Naive thymus-derived CD4-positive, alpha-beta T cell (primary cell): ENCODE measurements around the gene DENND6B. TPM values are rescaled to one million over a fixed set of nuclear protein-coding genes. Genes with fewer than 3 reads are reported as not detected.

Experiments
- ATAC-seq: fragments of 150-1000 bp; cut with Tn5 transposase; 2 replicates; pipeline ENCODE4 v1.10.0; 2021; ENCODE audit warnings: mild to moderate bottlenecking, moderate library complexity
- CTCF ChIA-PET: fragments of 350-600 bp; sonication (Branson Sonifier 250); formaldehyde crosslinking; loops from one replicate; lab custom pipeline; 2021; ENCODE audit warnings: antibody characterized with exemption; lab: Charles Lee
- POLR2A ChIA-PET: fragments of 350-600 bp; sonication (Branson Sonifier 250); formaldehyde crosslinking; loops from one replicate; lab custom pipeline; 2021; ENCODE audit warnings: antibody characterized with exemption, inconsistent platforms; lab: Charles Lee
- DNase-seq, 9 donors: peaks; one replicate each; pipeline versions ENCODE4 v3.0.0 to v3.0.0-alpha.2; 2020 to 2022; ENCODE audit warnings: mixed read lengths in 1 of 9
- H3K27ac ChIP-seq: one replicate; pipeline ENCODE4 v1.7.0; 2013; ENCODE audit warnings: mild to moderate bottlenecking, low read depth, low read length, moderate library complexity
- H3K27me3 ChIP-seq, 2 donors: one replicate each; pipeline ENCODE4 v1.7.0; 2013; ENCODE audit warnings: low read length in 2 of 2, mild to moderate bottlenecking in 2 of 2, moderate library complexity in 2 of 2; ENCODE audit not compliant: control insufficient read depth in 2 of 2, insufficient read depth in 2 of 2
- H3K36me3 ChIP-seq, 3 experiments: 1 replicate in 2 of 3; 2 replicates in 1 of 3; pipeline ENCODE4 v1.7.0; 2013; ENCODE audit warnings: low read length in 3 of 3, mild to moderate bottlenecking in 3 of 3, moderate library complexity in 1 of 3; ENCODE audit not compliant: insufficient read depth in 3 of 3, control insufficient read depth in 2 of 3
- H3K4me1 ChIP-seq, 2 donors: one replicate each; pipeline ENCODE4 v1.7.0; 2013; ENCODE audit warnings: low read length in 2 of 2, mild to moderate bottlenecking in 2 of 2, moderate library complexity in 1 of 2; ENCODE audit not compliant: control insufficient read depth in 2 of 2, insufficient read depth in 2 of 2
- H3K4me3 ChIP-seq: 2 replicates; pipeline ENCODE4 v1.7.0; 2013; ENCODE audit warnings: mild to moderate bottlenecking, low read length
- H3K9me3 ChIP-seq, 3 experiments: 1 replicate in 2 of 3; 2 replicates in 1 of 3; pipeline ENCODE4 v1.7.0; 2013; ENCODE audit warnings: low read length in 3 of 3; ENCODE audit not compliant: control insufficient read depth in 2 of 3
- H3K27ac Mint-ChIP-seq, 9 donors: one replicate each; pipeline ENCODE4 v1.8.0; 2020 to 2022; ENCODE audit warnings: mixed read lengths in 9 of 9, mild to moderate bottlenecking in 8 of 9, moderate library complexity in 5 of 9, inconsistent platforms in 2 of 9
- H3K27me3 Mint-ChIP-seq, 5 donors: one replicate each; pipeline ENCODE4 v1.8.0; 2021 to 2022; ENCODE audit warnings: mixed read lengths in 5 of 5, mild to moderate bottlenecking in 1 of 5
- H3K36me3 Mint-ChIP-seq, 5 donors: one replicate each; pipeline ENCODE4 v1.8.0; 2020 to 2022; ENCODE audit warnings: mixed read lengths in 5 of 5, mild to moderate bottlenecking in 3 of 5, inconsistent platforms in 1 of 5
- H3K4me1 Mint-ChIP-seq, 7 donors: one replicate each; pipeline ENCODE4 v1.8.0; 2020 to 2022; ENCODE audit warnings: mixed read lengths in 7 of 7, mild to moderate bottlenecking in 3 of 7, inconsistent platforms in 1 of 7
- H3K4me3 Mint-ChIP-seq, 10 donors: one replicate each; pipeline ENCODE4 v1.8.0; 2020 to 2022; ENCODE audit warnings: mild to moderate bottlenecking in 10 of 10, mixed read lengths in 10 of 10, moderate library complexity in 6 of 10, inconsistent platforms in 2 of 10
- H3K9me3 Mint-ChIP-seq, 11 donors: one replicate each; pipeline ENCODE4 v1.8.0; 2020 to 2022; ENCODE audit warnings: mixed read lengths in 11 of 11, mild to moderate bottlenecking in 4 of 11, inconsistent platforms in 1 of 11, moderate library complexity in 1 of 11
- intact Hi-C, 2 donors: fragments of 100-400 bp; cut with micrococcal nuclease; formaldehyde crosslinking; loops; one replicate each; pipeline ENCODE4 v1.15.1; 2023
- polyA plus RNA-seq, 2 donors: library from polyadenylated mRNA; unstranded; fragments of 300-500 nt; fragmentation: Illumina TruSeq; gene quantifications; one replicate each; pipeline ENCODE4 v1.2.3, GENCODE V29; 2021
- total RNA-seq, 6 experiments: library from RNA in 5 of 6; stranded (reverse) in 5 of 6; gene quantifications; 1 replicate in 5 of 6; 2 replicates in 1 of 6; pipeline ENCODE4 v1.2.3 and lab custom pipeline; 2021 to 2026

Gene DENND6B
- total and polyA plus RNA-seq, 7 experiments from 2014 or later, result 0.19 to 4.0 (median 2.2) TPM

DNA sequence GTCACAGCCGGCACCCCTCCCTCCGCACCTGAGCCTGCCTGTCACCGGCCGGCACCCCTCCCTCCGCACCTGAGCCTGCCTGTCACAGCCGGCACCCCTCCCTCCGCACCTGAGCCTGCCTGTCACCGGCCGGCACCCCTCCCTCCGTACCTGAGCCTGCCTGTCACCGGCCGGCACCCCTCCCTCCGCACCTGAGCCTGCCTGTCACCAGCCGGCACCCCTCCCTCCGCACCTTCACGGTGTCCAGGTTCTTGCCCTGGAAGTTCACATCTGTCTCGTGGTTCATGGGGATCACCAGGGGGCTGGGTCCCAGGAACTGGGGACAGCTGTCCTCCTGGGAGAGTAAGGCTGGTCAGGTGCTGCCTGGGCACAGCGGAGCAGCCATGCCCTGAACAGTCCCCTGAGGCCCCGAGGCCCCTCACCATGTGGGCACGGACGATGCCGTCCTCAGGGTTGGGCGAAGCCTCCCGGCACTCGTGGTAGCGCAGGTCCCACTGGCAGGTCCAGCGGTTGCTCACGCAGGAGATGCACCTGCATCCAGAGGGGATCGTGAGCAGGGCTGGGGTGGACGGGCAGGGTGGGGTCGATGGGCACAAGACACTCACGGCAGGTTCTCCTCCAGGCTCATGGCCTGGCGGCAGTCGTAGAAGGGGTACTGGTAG lies 41.1 kb downstream of the DENND6B start:
- no peaks in the 10 kb centered on the region for H3K27me3 ChIP-seq
- H3K27ac ChIP-seq, result no peak overlapping the region
- Mint-ChIP-seq H3K27me3 (peaks cover 0 to 9% (median 0%) of the 10 kb centered on the region in 5 donors), H3K4me1 (no peaks in the 10 kb centered on the region), H3K4me3 (no peak overlapping the region), H3K27ac (no peak overlapping the region), H3K9me3 (no peaks in the 10 kb centered on the region), H3K36me3 (no peaks in the 10 kb centered on the region)
- POLR2A ChIA-PET, result no interaction called here
- DNase-seq, result no peak
- CTCF ChIA-PET, result no interaction called here
- no peaks in the 10 kb centered on the region for H3K9me3 ChIP-seq
- H3K4me1 ChIP-seq, result no peaks in the 10 kb centered on the region
- no peak overlapping the region for H3K4me3 ChIP-seq
- H3K36me3 ChIP-seq, result no peaks in the 10 kb centered on the region
- no peak for ATAC-seq
- intact Hi-C loops, result no loop called here

DNA sequence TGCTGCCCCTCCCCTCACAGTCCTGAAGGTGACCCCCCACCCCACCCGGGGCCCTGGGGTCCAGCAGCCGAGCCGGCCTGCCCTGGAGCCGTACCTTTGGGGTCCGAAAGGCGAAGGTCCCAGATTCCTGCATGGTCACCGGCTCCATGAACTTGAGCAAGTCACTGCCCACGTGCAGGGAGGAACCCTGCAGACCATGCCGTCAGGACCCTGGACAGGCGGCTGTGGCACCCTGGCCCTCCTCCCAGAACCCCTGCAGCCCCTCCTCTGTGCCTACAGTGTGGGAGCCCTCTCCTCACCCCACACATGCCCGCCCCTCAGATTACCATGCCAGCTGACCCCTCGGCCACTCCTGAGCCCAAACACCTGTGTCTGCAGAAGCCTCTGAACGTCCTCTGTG lies 42.3 kb downstream of the DENND6B start:
- Histone ChIP-seq H3K4me3 (no peak overlapping the region), H3K27ac (no peak overlapping the region), H3K27me3 (no peaks in the 10 kb centered on the region), H3K36me3 (no peaks in the 10 kb centered on the region), H3K4me1 (no peaks in the 10 kb centered on the region), H3K9me3 (no peaks in the 10 kb centered on the region)
- CTCF ChIA-PET, result no interaction called here
- Mint-ChIP-seq H3K27me3 (peaks cover 0 to 9% (median 0%) of the 10 kb centered on the region in 5 donors), H3K36me3 (no peaks in the 10 kb centered on the region), H3K4me1 (no peaks in the 10 kb centered on the region), H3K27ac (no peak overlapping the region), H3K9me3 (no peaks in the 10 kb centered on the region), H3K4me3 (no peak overlapping the region)
- no peak for DNase-seq
- no peak for ATAC-seq
- intact Hi-C loops, result no loop called here
- POLR2A ChIA-PET, result no interaction called here

DNA sequence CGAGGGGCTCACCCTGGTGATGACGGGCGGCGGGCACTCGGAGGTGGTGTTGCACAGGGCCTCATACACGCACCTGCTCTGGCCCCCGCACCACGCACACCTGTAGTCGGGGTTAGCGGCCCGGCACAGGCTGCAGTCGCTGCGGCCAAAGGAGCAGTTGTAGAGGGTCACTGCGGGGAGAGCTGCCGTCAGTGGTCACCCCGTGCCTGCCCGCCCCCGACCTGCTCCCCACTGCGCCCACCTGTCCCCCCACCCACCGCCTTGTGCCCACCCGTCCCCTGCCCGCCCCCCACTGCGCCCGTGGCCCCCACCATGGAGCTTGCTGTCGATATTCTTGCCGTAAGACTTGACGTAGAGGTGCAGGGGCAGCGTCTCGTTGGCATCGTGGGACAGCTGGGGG lies 43.0 kb downstream of the DENND6B start:
- ChIA-PET POLR2A (no interaction called here), CTCF (no interaction called here)
- no peak overlapping the region for H3K27ac ChIP-seq
- Mint-ChIP-seq H3K27ac (no peak overlapping the region), H3K4me3 (no peak overlapping the region), H3K36me3 (no peaks in the 10 kb centered on the region), H3K4me1 (no peaks in the 10 kb centered on the region), H3K27me3 (peaks cover 0 to 3% (median 0%) of the 10 kb centered on the region in 5 donors), H3K9me3 (no peaks in the 10 kb centered on the region)
- H3K36me3 ChIP-seq, result no peaks in the 10 kb centered on the region
- DNase-seq, result no peak
- intact Hi-C loops, result no loop called here
- no peaks in the 10 kb centered on the region for H3K9me3 ChIP-seq
- no peak overlapping the region for H3K4me3 ChIP-seq
- no peaks in the 10 kb centered on the region for H3K27me3 ChIP-seq
- no peak for ATAC-seq
- no peaks in the 10 kb centered on the region for H3K4me1 ChIP-seq

DNA sequence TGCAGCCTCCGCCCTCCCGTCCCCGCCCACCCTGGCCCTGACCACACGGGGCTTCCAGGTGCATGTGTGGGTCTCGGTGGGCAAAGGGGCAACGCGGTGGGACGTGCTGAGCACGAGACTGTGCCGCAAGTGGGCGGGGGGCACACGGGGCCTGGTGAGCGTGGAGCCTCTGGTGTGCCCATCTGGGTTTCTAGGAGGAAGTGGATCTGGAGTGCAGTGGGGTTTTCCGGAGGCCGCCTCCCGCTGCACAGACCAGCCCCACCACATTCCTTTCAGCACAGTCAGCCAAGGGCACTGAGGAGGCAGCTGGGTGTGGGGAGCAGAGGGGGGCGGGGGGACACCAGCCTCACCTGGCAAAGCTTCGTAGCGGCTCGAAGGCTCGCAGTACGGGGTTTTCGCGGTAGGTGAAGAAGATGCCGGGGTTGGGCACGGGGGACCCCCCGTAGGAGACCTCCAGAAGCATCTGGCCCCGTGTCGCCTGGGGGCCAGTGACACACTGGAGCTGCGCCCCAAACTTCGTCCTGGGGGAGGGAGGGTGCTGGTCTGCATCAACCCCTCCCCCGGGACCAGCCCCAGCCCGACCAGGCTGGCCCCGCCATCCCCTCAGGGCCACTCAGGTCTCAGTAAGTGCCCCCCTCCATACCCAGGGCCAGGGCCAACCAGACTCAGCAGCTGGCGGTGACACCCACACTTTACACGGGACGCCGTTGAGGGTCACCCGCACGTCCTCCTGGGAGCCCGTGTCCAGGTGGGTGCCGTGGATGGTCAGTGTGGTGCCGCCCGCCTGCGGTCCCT lies 44.3 kb downstream of the DENND6B start:
- ATAC-seq, result no peak
- Mint-ChIP-seq H3K4me1 (no peaks in the 10 kb centered on the region), H3K9me3 (no peaks in the 10 kb centered on the region), H3K4me3 (no peak overlapping the region), H3K27ac (no peak overlapping the region), H3K27me3 (no peaks in the 10 kb centered on the region), H3K36me3 (no peaks in the 10 kb centered on the region)
- Histone ChIP-seq H3K36me3 (no peaks in the 10 kb centered on the region), H3K4me1 (no peaks in the 10 kb centered on the region), H3K27ac (no peak overlapping the region), H3K4me3 (no peak overlapping the region), H3K27me3 (no peaks in the 10 kb centered on the region), H3K9me3 (no peaks in the 10 kb centered on the region)
- no peak for DNase-seq
- POLR2A ChIA-PET, result no interaction called here
- intact Hi-C loops, result no loop called here
- CTCF ChIA-PET, result no interaction called here

DNA sequence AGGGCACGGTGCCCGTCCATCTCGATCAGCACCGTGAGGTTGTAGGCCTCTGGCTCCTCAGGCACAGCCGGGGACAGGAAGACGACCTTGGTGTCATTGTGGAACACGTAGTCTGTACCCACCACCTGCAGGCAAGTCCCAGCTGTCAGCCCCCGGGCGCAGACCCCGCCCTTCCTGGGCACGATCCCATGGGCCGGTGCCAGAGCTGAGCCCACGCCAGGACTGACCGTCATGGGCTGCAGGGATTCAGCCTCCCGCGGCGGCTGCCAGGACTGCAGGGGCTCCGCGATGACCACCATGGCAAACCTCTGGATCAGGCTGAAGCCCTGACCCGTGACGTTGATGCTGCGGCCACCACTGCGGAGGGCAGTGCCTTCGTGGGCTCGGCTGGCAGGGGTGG lies 44.9 kb downstream of the DENND6B start:
- ChIA-PET CTCF (no interaction called here), POLR2A (no interaction called here)
- H3K27ac ChIP-seq, result no peak overlapping the region
- no peaks in the 10 kb centered on the region for H3K27me3 ChIP-seq
- no peaks in the 10 kb centered on the region for H3K9me3 ChIP-seq
- Mint-ChIP-seq H3K27me3 (no peaks in the 10 kb centered on the region), H3K9me3 (no peaks in the 10 kb centered on the region), H3K4me3 (no peak overlapping the region), H3K4me1 (no peaks in the 10 kb centered on the region), H3K36me3 (no peaks in the 10 kb centered on the region), H3K27ac (no peak overlapping the region)
- ATAC-seq (no peak), DNase-seq (no peak)
- H3K4me1 ChIP-seq, result no peaks in the 10 kb centered on the region
- intact Hi-C loops, result no loop called here
- H3K36me3 ChIP-seq, result no peaks in the 10 kb centered on the region
- H3K4me3 ChIP-seq, result no peak overlapping the region

DNA sequence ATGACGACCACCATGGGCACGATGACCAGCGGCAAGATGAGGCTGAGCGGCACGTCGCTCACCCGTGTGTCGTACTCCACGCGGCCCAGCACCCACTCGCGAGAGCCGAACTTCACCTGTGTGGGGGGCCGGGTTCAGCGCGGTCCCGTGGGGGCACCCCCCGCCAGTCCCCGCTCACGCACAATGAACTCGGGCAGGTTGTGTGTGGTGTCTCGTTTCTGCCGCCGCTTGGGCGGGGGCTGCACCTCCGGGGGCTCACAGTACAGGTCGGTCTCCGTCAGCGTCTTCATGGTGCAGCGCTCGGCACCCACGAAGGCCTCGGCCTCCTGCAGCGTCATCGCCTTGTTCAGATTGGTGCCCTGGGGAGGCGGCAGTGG lies 45.4 kb downstream of the DENND6B start:
- Histone ChIP-seq H3K27ac (no peak overlapping the region), H3K4me3 (no peak overlapping the region), H3K36me3 (no peaks in the 10 kb centered on the region), H3K4me1 (no peaks in the 10 kb centered on the region), H3K9me3 (no peaks in the 10 kb centered on the region), H3K27me3 (no peaks in the 10 kb centered on the region)
- Mint-ChIP-seq H3K9me3 (no peaks in the 10 kb centered on the region), H3K4me1 (no peaks in the 10 kb centered on the region), H3K27me3 (no peaks in the 10 kb centered on the region), H3K27ac (no peak overlapping the region), H3K4me3 (no peak overlapping the region), H3K36me3 (no peaks in the 10 kb centered on the region)
- intact Hi-C loops, result no loop called here
- ATAC-seq (no peak), DNase-seq (no peak)
- CTCF ChIA-PET, result no interaction called here
- POLR2A ChIA-PET, result no interaction called here
